H1 (cell line): ENCODE data around the gene ARID4B. TPM values are rescaled to one million over a fixed set of nuclear protein-coding genes. Genes with fewer than 3 reads are reported as not detected.

Experiments
- ATF2 ChIP-seq: IDR thresholded peaks from 2 replicates; pipeline ENCODE4 v1.6.1; 2012; ENCODE audit warnings: low read length, inconsistent platforms
- CHD7 ChIP-seq: fragments of 300-600 bp; sonication (generic); IDR thresholded peaks from 2 replicates; pipeline ENCODE4 v1.7.1; 2012; ENCODE audit warnings: low read length, moderate library complexity, mild to moderate bottlenecking, inconsistent platforms; ENCODE audit not compliant: insufficient replicate concordance
- CTBP2 ChIP-seq: IDR thresholded peaks from 2 replicates; pipeline ENCODE4 v1.7.0; 2011; ENCODE audit warnings: borderline replicate concordance, mild to moderate bottlenecking, moderate library complexity, mixed read lengths, low read length; ENCODE audit not compliant: insufficient read depth, insufficient read length
- EGR1 ChIP-seq: IDR thresholded peaks from 2 replicates; pipeline ENCODE4 v1.6.1; 2011; ENCODE audit warnings: low read depth, low read length, borderline replicate concordance
- EP300 ChIP-seq, 2 experiments: IDR thresholded peaks; 1 replicate in 1 of 2; 2 replicates in 1 of 2; pipeline ENCODE4 v1.6.1; 2011 to 2012; ENCODE audit warnings: low read depth in 2 of 2, low read length in 2 of 2, mild to moderate bottlenecking in 2 of 2, borderline replicate concordance in 1 of 2, inconsistent platforms in 1 of 2, moderate library complexity in 1 of 2
- GABPA ChIP-seq: IDR thresholded peaks from 2 replicates; pipeline ENCODE4 v1.6.1; 2011; ENCODE audit warnings: mild to moderate bottlenecking, low read length, moderate library complexity, borderline replicate concordance; ENCODE audit not compliant: insufficient read depth
- KDM5A ChIP-seq: fragments of 200-600 bp; IDR thresholded peaks from 2 replicates; pipeline ENCODE4 v1.7.1; 2012; ENCODE audit warnings: mild to moderate bottlenecking, low read length, inconsistent platforms, mixed read lengths
- polyA plus RNA-seq, 7 experiments: library from polyadenylated mRNA; depleted of rRNA in 3 of 7; stranded (reverse) in 5 of 7; unstranded in 2 of 7; fragments of >200 nt in 5 of 7; fragments of 200-250 nt in 2 of 7; gene quantifications; 1 replicate in 5 of 7; 2 replicates in 1 of 7; 4 replicates in 1 of 7; pipeline versions ENCODE4 v1.2.1 to v1.2.3, GENCODE V29; 2011 to 2013; ENCODE audit warnings: missing spikeins in 2 of 7, mixed read lengths in 2 of 7
- total RNA-seq: library from RNA; stranded (reverse); fragmentation: NEBNext Ultra II Directional; extraction: Animal tissue kit (Norgen Biotek cat#: 25700); gene quantifications from 2 replicates; pipeline ENCODE4 v1.2.1, GENCODE V29; 2021

ARID4B gene
- total and polyA plus RNA-seq, 2 of the 8 experiments (the other 6 are each of a cell fraction or from before 2014, with no cell fraction given), result 5.1 to 28.8 TPM

GRCh38 chr1:235327559-235328270 lies at the start of gene ARID4B (continued):
- TF ChIP-seq CHD7 (no peak), EGR1 (no peak), CTBP2 (no peak), ATF2 (no peak; the same call in 1 of the 2 replicates), GABPA (no peak), KDM5A (no peak), EP300 (IDR thresholded peaks at IDR 0.05; ENCODE audit: borderline replicate concordance in 1 of 2, low read depth in 2 of 2, low read length in 2 of 2) (no peak)
